NCI-H748 (cell line): ENCODE results near the gene SLC4A11.
"Not testable (repeated sequence)": the region's sequence is repeated elsewhere in the genome, so short reads cannot be mapped to it uniquely, and the experiment has no call there.

Experiments
- DNase-seq: peaks from one replicate; lab custom pipeline; 2025; ENCODE audit not compliant: unreplicated experiment; lab: John Stamatoyannopoulos, UW

SLC4A11 gene

GRCh38 chr20:3203315-3204123 lies 35.5 kb downstream of the SLC4A11 start:
- peak; percentile 87 for DNase-seq

GRCh38 chr20:3202965-3203314 lies 36.0 kb downstream of the SLC4A11 start:
- no peak for DNase-seq

DNA sequence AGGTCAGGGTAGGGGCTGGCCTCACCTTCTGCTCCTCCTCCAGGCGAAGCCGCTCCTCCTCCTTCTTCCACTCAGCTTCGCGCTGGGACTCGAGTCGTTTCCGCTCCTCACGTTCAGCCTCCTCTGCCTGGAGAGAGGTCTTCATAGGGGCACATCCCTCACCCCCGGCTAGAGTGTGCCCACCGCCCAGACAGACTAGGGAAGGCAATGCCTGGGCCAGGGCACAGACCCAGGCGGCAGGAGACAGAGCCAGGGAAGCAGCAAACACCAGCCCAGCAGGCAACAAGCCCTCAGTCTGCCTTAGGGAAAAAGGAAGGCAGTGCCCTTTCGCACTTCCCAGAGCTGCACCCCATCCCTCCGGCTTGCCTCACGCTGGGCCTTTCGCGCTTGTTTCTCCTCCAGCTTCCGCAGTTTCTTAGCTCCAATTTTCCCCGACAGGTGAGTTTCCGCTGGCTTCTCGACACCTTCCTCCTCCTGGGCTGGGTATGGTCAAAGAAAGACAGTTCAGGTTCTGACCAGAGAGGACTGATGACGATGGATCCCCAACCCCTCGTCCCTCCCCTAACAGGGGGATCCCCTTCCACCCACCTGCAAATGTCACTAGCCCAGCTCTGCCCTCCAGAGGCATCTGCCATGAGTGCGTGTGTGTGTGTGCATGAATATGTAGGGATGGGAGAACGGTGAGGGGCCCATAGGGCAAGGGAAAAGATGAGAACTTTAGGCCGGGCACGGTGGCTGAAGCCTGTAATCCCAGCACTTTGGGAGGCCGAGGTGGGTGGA lies 38.8 kb downstream of the SLC4A11 start:
- DNase-seq, result no peak

DNA sequence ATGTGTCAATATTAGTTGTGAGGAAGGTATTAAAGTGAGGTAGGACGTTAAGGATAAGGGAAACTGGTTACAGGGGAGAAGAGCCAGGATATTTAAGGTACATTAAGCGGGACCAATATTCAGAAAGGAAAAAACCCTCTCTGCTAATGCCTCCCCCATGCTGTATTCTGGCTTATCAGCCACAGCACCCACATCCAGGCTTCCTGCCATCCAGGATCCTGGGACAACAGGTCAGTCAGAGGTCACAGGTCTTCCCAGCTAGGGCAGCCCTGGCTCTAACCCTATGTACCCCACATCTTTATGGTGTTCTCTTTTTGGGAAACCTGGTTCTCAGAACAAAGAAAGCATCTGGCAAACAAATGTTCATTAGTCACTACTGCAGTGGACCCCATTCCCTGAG lies 39.8 kb downstream of the SLC4A11 start:
- no peak for DNase-seq

DNA sequence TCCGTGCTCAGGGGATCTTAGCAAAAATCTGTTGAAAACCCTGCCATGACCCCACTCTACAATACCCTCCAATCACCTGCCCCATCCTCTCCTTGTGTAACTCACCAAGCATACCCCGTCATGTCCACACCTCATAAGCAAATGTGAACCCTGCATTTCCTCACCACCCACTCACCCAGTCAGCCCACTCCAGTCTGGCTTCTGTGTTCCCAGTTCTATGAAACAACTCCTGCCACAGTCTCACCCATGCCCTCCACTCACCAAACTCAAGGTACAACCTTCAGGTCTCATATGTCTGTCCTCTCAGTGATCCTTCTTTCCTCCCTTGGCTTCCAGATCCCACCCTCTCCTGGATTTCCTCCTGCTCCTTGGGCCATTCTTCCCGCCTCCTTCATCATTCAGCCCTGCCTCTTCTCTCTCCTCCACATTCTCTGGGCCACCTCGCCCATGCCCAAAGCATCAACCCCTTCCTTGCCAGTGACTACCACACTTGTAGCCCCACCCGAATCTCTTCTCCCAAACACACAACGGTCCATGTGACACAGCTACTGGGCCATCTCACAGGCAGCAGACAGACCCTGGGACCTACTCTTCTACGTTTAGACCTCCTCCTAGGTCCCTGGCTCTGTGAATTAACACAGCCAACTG lies 43.3 kb downstream of the SLC4A11 start:
- no peak for DNase-seq

DNA sequence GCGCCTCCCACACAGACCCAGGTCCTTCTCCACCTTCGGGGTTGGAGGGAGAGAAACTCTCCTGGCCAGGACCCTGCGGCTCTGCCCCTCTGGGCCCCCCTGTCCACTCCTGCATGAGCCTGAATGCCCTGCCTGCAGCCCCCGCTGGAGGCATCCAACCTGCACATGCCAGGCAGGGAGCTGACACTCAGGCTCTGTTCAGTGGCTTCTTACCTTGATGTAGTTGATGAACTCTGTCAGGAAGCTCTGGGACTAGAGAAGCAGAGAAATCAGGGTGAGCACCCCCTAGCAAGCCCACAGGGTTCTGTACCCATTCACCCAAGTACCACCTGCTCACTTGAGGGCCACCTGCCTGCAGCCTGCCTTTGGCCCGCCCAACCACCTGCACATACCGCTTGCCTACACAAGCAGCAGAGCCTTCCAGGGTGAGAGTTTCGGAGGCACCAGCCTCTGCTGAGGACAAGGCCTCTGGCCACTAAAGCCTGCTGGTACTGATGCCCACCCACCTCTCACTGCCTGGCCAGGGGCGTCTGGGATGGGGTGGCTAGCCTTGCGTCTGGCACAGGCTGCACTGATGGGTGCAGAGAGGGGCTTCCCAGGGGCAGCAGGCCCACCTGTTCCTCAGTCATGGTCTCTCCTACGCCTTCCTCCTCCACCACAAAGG lies 44.2 kb downstream of the SLC4A11 start:
- no peak for DNase-seq

- no peak for DNase-seq
These were observed 45.0 kb downstream of the SLC4A11 start for GRCh38 chr20:3193806-3194616.

DNA sequence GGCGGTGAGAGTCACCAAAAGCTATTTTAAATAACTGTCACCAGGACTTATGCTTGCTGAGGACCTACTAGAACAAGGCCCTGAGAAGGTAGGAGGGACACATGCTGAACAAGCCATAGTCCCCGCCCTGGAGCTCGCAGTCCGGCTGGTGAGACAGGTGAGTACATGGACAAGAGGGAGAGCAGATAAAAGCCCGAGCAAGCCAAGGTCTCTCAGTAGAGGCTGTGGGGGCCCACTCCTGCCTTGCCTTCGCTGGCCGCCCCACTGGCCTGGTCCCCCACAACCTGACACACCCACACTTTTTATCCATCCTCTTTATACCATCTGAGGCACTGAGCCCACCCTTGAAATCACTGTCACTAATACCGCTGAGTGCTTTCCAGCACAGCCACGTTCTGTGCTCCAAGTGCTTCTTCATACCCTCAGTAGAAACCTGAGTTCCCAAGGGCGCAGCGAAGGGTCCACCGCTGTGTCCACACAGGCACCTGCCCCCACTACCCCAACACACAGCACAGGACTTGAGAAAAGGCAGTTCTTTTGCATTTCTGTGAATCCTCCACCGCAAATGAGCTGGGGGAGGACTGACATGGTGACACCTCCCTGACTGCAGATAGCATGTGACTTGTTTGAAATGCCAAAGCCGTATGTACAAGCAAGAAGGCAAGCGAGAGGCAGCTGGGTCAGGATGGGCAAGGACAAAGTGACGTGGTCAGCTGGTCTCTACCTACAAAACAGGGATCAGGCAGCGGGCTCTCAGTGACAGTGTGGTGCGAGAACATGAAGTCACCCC lies 46.6 kb downstream of the SLC4A11 start:
- DNase-seq, result no peak

DNA sequence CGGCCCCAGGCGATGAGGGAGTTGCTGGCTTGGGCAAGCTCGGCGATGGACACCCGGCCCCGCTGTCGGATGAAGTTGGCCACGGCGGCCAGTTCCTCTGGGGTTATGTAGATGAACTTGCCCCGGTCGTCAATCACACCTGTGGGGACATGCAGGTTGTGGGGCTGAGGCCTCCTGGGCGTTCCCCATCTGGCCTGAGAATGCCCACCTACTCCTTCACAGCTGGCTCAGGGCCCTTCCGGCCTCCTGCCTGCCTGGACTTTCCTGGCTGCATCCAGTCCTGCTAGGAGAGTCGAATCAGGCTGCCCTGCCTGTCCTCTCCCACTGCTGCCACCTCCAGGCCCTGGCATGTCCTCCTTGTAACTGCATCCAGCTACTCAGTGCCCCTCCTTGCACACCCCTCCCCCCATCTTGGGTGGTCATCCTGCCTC lies 48.3 kb downstream of the SLC4A11 start:
- DNase-seq, result no peak

DNA sequence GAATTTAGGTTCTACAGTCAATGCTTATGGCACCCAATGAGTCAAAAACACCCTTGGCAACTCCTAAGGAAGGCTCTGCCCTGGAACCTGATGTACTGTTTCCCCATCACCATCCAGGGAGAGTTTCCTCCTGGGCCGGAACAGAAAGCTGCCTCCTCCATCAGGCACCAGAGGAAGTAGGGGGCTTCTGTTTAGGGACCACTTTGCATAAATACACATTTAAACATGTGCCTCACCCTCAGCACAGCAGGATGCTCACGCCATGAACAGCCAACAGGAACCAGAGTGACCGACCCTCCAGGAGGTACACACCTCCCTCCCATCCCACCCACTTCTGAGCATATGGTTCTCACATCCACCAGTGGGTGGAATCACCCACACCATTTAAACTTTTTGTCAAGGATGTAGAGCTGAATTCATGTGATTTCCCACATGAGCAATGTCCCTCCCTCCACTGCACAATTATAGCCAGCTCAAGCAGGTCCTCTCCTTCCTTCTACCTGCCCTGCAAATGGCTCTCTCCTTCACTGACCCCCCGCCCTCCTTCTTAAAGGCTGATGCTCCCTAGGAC lies 49.3 kb downstream of the SLC4A11 start:
- DNase-seq, result no peak

- no peak for DNase-seq
These were observed 50.1 kb downstream of the SLC4A11 start for GRCh38 chr20:3188823-3189413.

DNA sequence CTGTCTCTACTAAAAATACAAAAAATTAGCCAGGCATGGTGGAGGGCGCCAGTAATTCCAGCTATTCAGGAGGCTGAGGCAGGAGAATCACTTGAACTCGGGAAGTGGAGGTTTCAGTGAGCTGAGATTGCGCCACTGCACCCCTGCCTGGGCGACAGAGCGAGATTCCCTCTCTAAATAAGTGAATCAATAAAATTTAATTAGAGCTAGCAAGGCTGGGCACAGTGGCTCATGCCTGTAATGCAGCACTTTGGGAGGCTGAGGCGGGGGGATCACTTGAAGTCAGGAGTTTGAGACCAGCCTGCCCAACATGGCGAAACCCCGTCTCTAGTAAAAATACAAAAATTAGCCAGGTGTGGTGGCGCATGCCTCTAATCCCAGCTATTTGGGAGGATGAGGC lies 51.1 kb downstream of the SLC4A11 start:
- not testable (repeated sequence) for DNase-seq

DNA sequence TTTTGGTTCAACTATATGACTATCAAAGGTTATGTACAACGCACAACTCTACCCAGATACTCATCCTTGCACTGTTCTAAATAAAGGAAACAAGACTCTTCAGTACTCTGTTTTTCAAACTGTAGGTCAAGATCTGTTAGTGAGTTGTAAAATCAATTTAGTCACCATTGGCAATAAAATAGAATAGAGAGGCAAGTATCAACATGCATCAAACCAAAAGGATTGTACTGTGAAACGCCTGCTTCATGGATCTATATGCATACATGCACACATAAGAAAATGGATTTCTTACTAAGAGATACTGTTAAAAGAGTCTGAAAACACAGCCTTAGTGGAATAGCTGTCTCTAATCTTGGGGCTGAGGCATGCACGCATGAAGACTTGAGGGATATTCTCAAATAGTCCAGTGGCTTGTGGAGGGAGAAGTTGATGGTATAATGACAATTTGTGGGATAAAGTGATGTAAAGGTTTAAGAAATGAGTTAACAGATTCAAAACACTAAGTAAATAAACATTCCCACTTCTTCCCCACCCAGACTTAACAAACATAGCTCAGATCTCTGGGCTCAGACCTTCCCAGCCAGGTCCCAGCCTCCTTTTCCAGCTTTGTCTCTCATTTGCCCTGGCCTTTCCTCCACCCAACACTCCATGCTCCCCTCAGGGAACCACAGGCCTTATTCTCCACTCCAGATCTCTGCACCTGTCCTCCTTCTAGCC lies 54.9 kb downstream of the SLC4A11 start:
- DNase-seq, result no peak

DNA sequence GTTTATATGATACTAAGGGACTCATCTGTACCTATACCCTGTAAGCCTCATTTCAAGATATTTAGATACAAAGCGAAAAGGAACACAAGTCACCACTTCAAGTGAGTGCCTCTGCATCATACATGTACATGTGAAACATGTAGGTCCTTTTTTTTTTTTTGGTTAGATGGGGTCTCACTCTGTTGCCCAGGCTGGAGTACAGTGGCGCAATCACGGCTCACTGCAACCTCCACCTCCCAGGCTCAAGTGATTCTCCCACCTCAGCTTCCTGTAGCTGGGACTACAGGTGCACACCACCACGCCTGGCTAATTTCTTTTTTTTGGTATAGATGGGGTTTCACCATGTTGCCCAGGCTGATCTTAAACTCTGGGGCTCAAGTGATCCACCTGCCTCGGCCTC lies 56.6 kb downstream of the SLC4A11 start:
- not testable (repeated sequence) for DNase-seq

- DNase-seq, result no peak
These were observed 57.7 kb downstream of the SLC4A11 start for GRCh38 chr20:3181270-3181669.

GRCh38 chr20:3180319-3180718 lies 58.7 kb downstream of the SLC4A11 start:
- no peak for DNase-seq

DNA sequence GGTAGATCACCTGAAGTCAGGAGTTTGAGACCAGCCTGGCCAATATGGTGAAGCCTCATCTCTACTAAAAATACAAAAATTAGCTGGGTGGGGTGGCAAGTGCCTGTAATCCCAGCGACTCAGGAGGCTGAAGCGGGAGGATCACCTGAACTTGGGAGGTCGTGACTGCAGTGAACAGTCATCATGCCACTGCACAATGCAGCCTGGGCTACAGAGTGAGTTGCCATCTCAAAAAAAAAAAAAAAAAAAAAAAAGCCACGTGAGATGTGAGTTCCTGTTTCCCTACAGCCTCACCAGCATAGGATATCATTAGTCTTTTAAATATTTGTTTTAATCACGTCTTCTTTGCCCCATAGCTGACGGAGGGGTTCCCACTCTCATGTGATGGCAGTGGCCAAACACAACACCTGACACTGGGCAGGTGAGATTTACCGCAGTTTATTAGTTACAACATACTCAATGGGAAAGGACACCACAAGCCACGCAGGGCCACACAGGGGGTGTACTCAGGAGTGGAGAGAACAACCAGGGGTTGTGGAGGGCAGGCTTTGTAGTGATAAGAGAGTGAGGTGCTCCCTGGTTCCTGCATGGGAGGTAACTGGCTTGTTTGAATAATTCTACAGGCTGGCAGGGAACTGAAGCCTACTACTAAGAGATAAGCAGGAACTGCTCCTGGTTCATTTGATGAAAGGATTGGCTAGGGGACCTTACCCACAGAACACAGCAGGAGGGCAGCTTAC lies 61.1 kb downstream of the SLC4A11 start:
- no peak for DNase-seq
